ENCODE results near the gene USP30. TPM values are rescaled to one million over a fixed set of nuclear protein-coding genes. Genes with fewer than 3 reads are reported as not detected.

The USP30 gene
- total and polyA plus RNA-seq, 10 of the 15 experiments (the other 5 are each of a cell fraction or from before 2014, with no cell fraction given) = 2.1 to 16.2 (median 6.4) TPM

- intact Hi-C loops (cut with micrococcal nuclease; ENCODE audit: unreplicated experiment) = no loop called here
These were observed 62.3 kb downstream of the USP30 start for GRCh38 chr12:109114644-109115043.

More at GRCh38 chr12:109114644-109115043, 62.3 kb downstream of the USP30 start:
- BruUV-seq (replicated peaks) = no TSS peak
- ATAC-seq (no peak), DNase-seq (ENCODE audit: low read depth, low spot score) (no peak), FAIRE-seq (no peak)
- Histone ChIP-seq H3K27me3 (replicated peaks in 1 of 2; ENCODE audit: control insufficient read depth in 2 of 2, insufficient read depth in 2 of 2, low read length in 1 of 2) (no peaks in the 10 kb centered on the region), H3K79me2 (ENCODE audit: control insufficient read depth, insufficient read depth, low read length) (no peaks in the 10 kb centered on the region), H3K9ac (ENCODE audit: control insufficient read depth, insufficient read depth, low read length) (no peak overlapping the region), H4K20me1 (ENCODE audit: control insufficient read depth, insufficient read depth) (no peaks in the 10 kb centered on the region), H3K4me2 (ENCODE audit: control insufficient read depth, insufficient read depth) (no peak overlapping the region), H3K27ac (ENCODE audit: control insufficient read depth, insufficient read depth) (no peak overlapping the region), H2AFZ (ENCODE audit: control insufficient read depth, low read depth, low read length) (no peak overlapping the region), H3K9me3 (replicated peaks; ENCODE audit: control insufficient read depth, insufficient read depth, low read length) (no peaks in the 10 kb centered on the region), H3K4me3 (no peak overlapping the region), H3K4me1 (ENCODE audit: control insufficient read depth, insufficient read depth, low read length) (no peaks in the 10 kb centered on the region), H3K36me3 (ENCODE audit: control insufficient read depth in 2 of 2, insufficient read depth in 2 of 2, low read length in 1 of 2) (peaks cover 0 to 4% of the 10 kb centered on the region in 2 experiments; a peak in 2 of 4 replicates)
- in situ Hi-C loops (cut with MboI) = no loop called here
- ChIA-PET CTCF (interaction anchor here (0.7 to 0.9 kb wide), 3 partner anchors 9 to 45 kb away, joined by 3 read pairs; no protein-coding TSS in a partner anchor), RAD21 (ENCODE audit: unreplicated experiment) (no interaction called here), SMC1A (ENCODE audit: uncharacterized antibody, unreplicated experiment) (no interaction called here), POLR2A (no interaction called here)
- TF ChIP-seq TCF12 (IDR thresholded peaks at IDR 0.05; ENCODE audit: low read depth, low read length) (no peak), SIN3A (IDR thresholded peaks at IDR 0.05; ENCODE audit: low read depth, low read length) (no peak), WRNIP1 (IDR thresholded peaks at IDR 0.05; ENCODE audit: borderline replicate concordance, low read depth, low read length) (no peak), STAT3 (IDR thresholded peaks at IDR 0.05; ENCODE audit: low read depth, low read length) (no peak), ZBED1 (IDR thresholded peaks at IDR 0.05; ENCODE audit: borderline replicate concordance) (no peak), E2F4 (IDR thresholded peaks at IDR 0.05; ENCODE audit: low read depth, low read length) (no peak), RCOR1 (conservative IDR thresholded peaks at IDR 0.05; ENCODE audit: low read depth, low read length) (no peak), PAX8 (IDR thresholded peaks at IDR 0.05) (no peak), ZZZ3 (IDR thresholded peaks at IDR 0.05; ENCODE audit: control insufficient read depth, insufficient read length, low read depth) (no peak), STAT1 (conservative IDR thresholded peaks at IDR 0.05) (no peak), PKNOX1 (IDR thresholded peaks at IDR 0.05) (no peak), SMAD1 (IDR thresholded peaks at IDR 0.05; ENCODE audit: low read depth, partially characterized antibody) (no peak), RBBP5 (conservative IDR thresholded peaks at IDR 0.05) (no peak), IRF3 (IDR thresholded peaks at IDR 0.05) (no peak), ZBTB4 (CRISPR knock-in tag; IDR thresholded peaks at IDR 0.05) (no peak)
- 42% methylated on average over 2 of the region's 2 CpGs for WGBS (ENCODE audit: insufficient coverage, insufficient replicate concordance, low lambda C conversion rate, missing lambda C conversion rate)

Data from GM12878 (cell line).